Measurements from ENCODE around the gene TRMT1.

Gene TRMT1

GRCh38 chr19:13127051-13127450 lies 10.5 kb upstream of the TRMT1 start:
- TF ChIP-seq SPI1 (IDR thresholded peaks at IDR 0.05; ENCODE audit: borderline replicate concordance, low read depth) (no peak), GABPA (IDR thresholded peaks at IDR 0.05; ENCODE audit: low read depth) (no peak), REST (IDR thresholded peaks at IDR 0.05; ENCODE audit: insufficient replicate concordance, low read depth) (no peak), POLR2AphosphoS5 (IDR thresholded peaks at IDR 0.05; ENCODE audit: low read depth) (no peak), CTCF (IDR thresholded peaks at IDR 0.05; ENCODE audit: insufficient read depth, low read length) (no peak)
- H3K27me3 ChIP-seq (ENCODE audit: insufficient read depth, poor library complexity, severe bottlenecking): no peaks in the 10 kb centered on the region
- H3K4me3 ChIP-seq (replicated peaks; ENCODE audit: insufficient read depth, low read length): no peak overlapping the region
- no peak for DNase-seq (ENCODE audit: low read depth in 1 of 2, low spot score in 1 of 2)
- no peak overlapping the region for H3K27ac ChIP-seq (replicated peaks)

GRCh38 chr19:13122980-13123957 lies 6.7 kb upstream of the TRMT1 start:
- DNase-seq (ENCODE audit: low read depth in 1 of 2, low spot score in 1 of 2): no peak
- TF ChIP-seq GABPA (IDR thresholded peaks at IDR 0.05; ENCODE audit: low read depth) (no peak), REST (IDR thresholded peaks at IDR 0.05; ENCODE audit: insufficient replicate concordance, low read depth) (no peak), POLR2AphosphoS5 (IDR thresholded peaks at IDR 0.05; ENCODE audit: low read depth) (no peak), SPI1 (IDR thresholded peaks at IDR 0.05; ENCODE audit: borderline replicate concordance, low read depth) (no peak), CTCF (IDR thresholded peaks at IDR 0.05; ENCODE audit: insufficient read depth, low read length) (no peak)
- no peak overlapping the region for H3K27ac ChIP-seq (replicated peaks)
- H3K27me3 ChIP-seq (ENCODE audit: insufficient read depth, poor library complexity, severe bottlenecking): no peaks in the 10 kb centered on the region
- H3K4me3 ChIP-seq (replicated peaks; ENCODE audit: insufficient read depth, low read length): no peak overlapping the region

- Histone ChIP-seq H3K27me3 (ENCODE audit: insufficient read depth, poor library complexity, severe bottlenecking) (no peaks in the 10 kb centered on the region), H3K27ac (replicated peaks) (no peak overlapping the region), H3K4me3 (replicated peaks; ENCODE audit: insufficient read depth, low read length) (no peak overlapping the region)
- no peak for DNase-seq (ENCODE audit: low read depth in 1 of 2, low spot score in 1 of 2)
- TF ChIP-seq GABPA (IDR thresholded peaks at IDR 0.05; ENCODE audit: low read depth) (no peak), POLR2AphosphoS5 (IDR thresholded peaks at IDR 0.05; ENCODE audit: low read depth) (no peak; the same call in 1 of the 2 replicates), CTCF (IDR thresholded peaks at IDR 0.05; ENCODE audit: insufficient read depth, low read length) (no peak), REST (IDR thresholded peaks at IDR 0.05; ENCODE audit: insufficient replicate concordance, low read depth) (no peak), SPI1 (IDR thresholded peaks at IDR 0.05; ENCODE audit: borderline replicate concordance, low read depth) (no peak)
These were observed 5.8 kb upstream of the TRMT1 start for GRCh38 chr19:13122275-13122878.

Data from HL-60 (cell line).